Smooth muscle cell (in vitro differentiated cells): ENCODE results near the gene DDA1. TPM values are rescaled to one million over a fixed set of nuclear protein-coding genes. Genes with fewer than 3 reads are reported as not detected.

Source experiments
- DNase-seq: peaks from one replicate; lab custom pipeline; 2025; ENCODE audit not compliant: unreplicated experiment; lab: John Stamatoyannopoulos, UW
- H2AFZ ChIP-seq: fragments of 200-600 bp; sonication (generic); 2 replicates; pipeline ENCODE4 v1.6.0; 2016; ENCODE audit warnings: antibody characterized with exemption, low read depth, mild to moderate bottlenecking
- H3F3A ChIP-seq: fragments of 200-600 bp; sonication (generic); 2 replicates; pipeline ENCODE4 v1.6.0; 2017; ENCODE audit warnings: antibody characterized with exemption, low read depth
- H3K27ac ChIP-seq: fragments of 200-600 bp; sonication (generic); 2 replicates; pipeline ENCODE4 v1.5.1; 2016; ENCODE audit warnings: low read depth, mild to moderate bottlenecking
- H3K27me3 ChIP-seq: fragments of 200-600 bp; sonication (generic); 2 replicates; pipeline ENCODE4 v1.6.1; 2016; ENCODE audit warnings: low read depth, mild to moderate bottlenecking
- H3K36me3 ChIP-seq: fragments of 200-600 bp; sonication (generic); 2 replicates; pipeline ENCODE4 v1.5.1; 2016; ENCODE audit warnings: low read depth
- H3K4me1 ChIP-seq: fragments of 200-600 bp; sonication (generic); 2 replicates; pipeline ENCODE4 v1.5.1; 2016; ENCODE audit warnings: low read depth
- H3K4me2 ChIP-seq: fragments of 200-600 bp; sonication (generic); 2 replicates; pipeline ENCODE4 v1.6.0; 2016; ENCODE audit warnings: mild to moderate bottlenecking
- H3K4me3 ChIP-seq: fragments of 200-600 bp; sonication (generic); 2 replicates; pipeline ENCODE4 v1.5.1; 2016; ENCODE audit warnings: mild to moderate bottlenecking
- H3K79me2 ChIP-seq: fragments of 200-600 bp; sonication (generic); 2 replicates; pipeline ENCODE4 v1.6.0; 2016; ENCODE audit warnings: low read depth, mild to moderate bottlenecking
- H3K9ac ChIP-seq: fragments of 200-600 bp; sonication (generic); 2 replicates; pipeline ENCODE4 v1.6.0; 2016; ENCODE audit warnings: low read depth
- H3K9me3 ChIP-seq: fragments of 200-600 bp; sonication (generic); replicated peaks from 2 replicates; pipeline ENCODE4 v1.5.1; 2016; ENCODE audit warnings: low read depth
- H4K20me1 ChIP-seq: fragments of 200-600 bp; sonication (generic); 2 replicates; pipeline ENCODE4 v1.6.0; 2016; ENCODE audit warnings: low read depth
- CTCF ChIP-seq: fragments of 200-600 bp; sonication (generic); IDR thresholded peaks from 2 replicates; pipeline ENCODE4 v1.5.1; 2017; ENCODE audit warnings: borderline replicate concordance, mild to moderate bottlenecking, antibody characterized with exemption; ENCODE audit not compliant: insufficient read depth, poor library complexity, severe bottlenecking
- WGBS: methylation state at CpG from one replicate; pipeline ENCODE4 v1.1.7; 2016; ENCODE audit warnings: low lambda C conversion rate; 5-methylcytosine and 5-hydroxymethylcytosine counted together
- polyA plus RNA-seq: library from polyadenylated mRNA; unstranded; fragments of >200 nt; fragmentation: Nextera tagmentation; extraction: Ambion mirVana; gene quantifications from 2 replicates; pipeline ENCODE4 v1.2.1, GENCODE V29; 2016
- total RNA-seq: library from RNA; depleted of rRNA; stranded (reverse); fragments of >200 nt; gene quantifications from 2 replicates; pipeline ENCODE4 v1.2.3, GENCODE V29; 2014

Gene DDA1
- total and polyA plus RNA-seq, 2 experiments from 2014 or later: 26.5 to 51.8 TPM

GRCh38 chr19:17296273-17296672, 13.1 kb upstream of the DDA1 start:
- Histone ChIP-seq H3K9ac (no peak overlapping the region), H3K27me3 (no peaks in the 10 kb centered on the region), H3K79me2 (no peaks in the 10 kb centered on the region), H3K9me3 (no peaks in the 10 kb centered on the region), H3F3A (no peaks in the 10 kb centered on the region), H3K4me1 (no peaks in the 10 kb centered on the region), H3K36me3 (no peaks in the 10 kb centered on the region), H4K20me1 (no peaks in the 10 kb centered on the region), H2AFZ (no peak overlapping the region), H3K4me2 (no peak overlapping the region), H3K4me3 (no peak overlapping the region), H3K27ac (no peak overlapping the region)
- TF ChIP-seq CTCF: no peak
- WGBS: 72% methylated on average over 4 of the region's 4 CpGs
- no peak for DNase-seq

DNA sequence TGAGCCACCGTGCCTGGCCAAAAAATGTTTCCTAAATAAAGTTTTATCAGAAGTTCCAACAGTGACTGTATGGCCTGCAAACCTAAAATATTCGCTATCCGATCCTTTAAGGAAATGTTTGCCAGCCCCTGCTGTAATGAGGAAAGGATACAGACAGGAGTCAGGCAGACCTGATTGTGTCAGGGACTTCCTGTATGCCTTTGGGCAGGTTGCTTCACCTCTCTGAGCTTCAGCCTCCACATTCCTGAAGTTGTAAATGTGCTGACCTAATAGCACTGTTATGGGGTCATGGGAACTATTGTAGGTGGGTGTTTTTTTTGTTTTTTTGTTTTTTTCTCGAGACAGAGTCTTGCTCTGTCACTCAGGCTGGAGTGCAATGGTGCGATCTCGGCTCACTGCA, 12.4 kb upstream of the DDA1 start:
- H3F3A ChIP-seq: no peaks in the 10 kb centered on the region
- H3K4me3 ChIP-seq: no peak overlapping the region
- no peaks in the 10 kb centered on the region for H3K79me2 ChIP-seq
- no peak overlapping the region for H2AFZ ChIP-seq
- no peaks in the 10 kb centered on the region for H3K4me1 ChIP-seq
- no peak overlapping the region for H3K4me2 ChIP-seq
- H3K9ac ChIP-seq: no peak overlapping the region
- H3K27ac ChIP-seq: no peak overlapping the region
- H3K36me3 ChIP-seq: no peaks in the 10 kb centered on the region
- no peaks in the 10 kb centered on the region for H3K27me3 ChIP-seq
- TF ChIP-seq CTCF: no peak
- no peaks in the 10 kb centered on the region for H3K9me3 ChIP-seq
- WGBS: 91% methylated on average over 6 of the region's 6 CpGs
- DNase-seq: no peak
- H4K20me1 ChIP-seq: no peaks in the 10 kb centered on the region

DNA sequence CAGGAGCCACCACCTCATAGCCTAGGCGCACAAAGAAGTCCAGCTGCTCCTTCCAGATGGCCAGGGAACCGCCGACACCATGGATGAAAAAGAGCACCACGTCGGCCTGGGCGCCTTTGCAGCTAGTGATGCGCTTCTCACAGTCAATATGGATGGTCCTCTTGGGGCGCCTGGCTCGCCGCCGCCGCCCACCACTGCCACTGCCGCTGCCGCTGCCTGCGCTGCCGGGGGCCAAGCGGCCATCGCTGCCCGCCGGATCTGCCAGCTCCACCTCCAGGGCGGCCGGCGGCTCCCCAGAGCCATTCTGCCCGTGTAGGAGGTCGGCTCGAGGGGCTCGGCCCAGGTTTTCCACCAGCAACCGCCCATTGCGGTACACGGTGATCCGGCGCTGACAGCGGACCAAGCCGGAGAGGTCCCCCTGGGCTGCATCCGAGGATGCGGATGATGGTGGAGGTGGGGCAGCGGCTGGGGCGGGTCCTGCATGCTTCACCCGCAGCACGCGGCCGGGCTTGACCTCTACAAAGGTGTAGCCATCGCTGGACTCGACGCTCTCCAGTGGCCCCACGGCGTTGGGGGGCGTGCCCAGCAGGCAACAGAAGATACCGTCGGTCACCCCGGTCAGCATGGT, 8.3 kb upstream of the DDA1 start:
- Histone ChIP-seq H3K79me2 (no peaks in the 10 kb centered on the region), H2AFZ (no peak overlapping the region), H3K9me3 (no peaks in the 10 kb centered on the region), H3K27me3 (no peaks in the 10 kb centered on the region), H3K36me3 (no peaks in the 10 kb centered on the region), H4K20me1 (no peaks in the 10 kb centered on the region), H3K4me2 (no peak overlapping the region), H3F3A (peaks cover 5% of the 10 kb centered on the region), H3K4me1 (peaks cover 4% of the 10 kb centered on the region), H3K27ac (no peak overlapping the region), H3K4me3 (no peak overlapping the region), H3K9ac (no peak overlapping the region)
- 94% methylated on average over 51 of the region's 51 CpGs for WGBS
- no peak for DNase-seq
- TF ChIP-seq CTCF: no peak

DNA sequence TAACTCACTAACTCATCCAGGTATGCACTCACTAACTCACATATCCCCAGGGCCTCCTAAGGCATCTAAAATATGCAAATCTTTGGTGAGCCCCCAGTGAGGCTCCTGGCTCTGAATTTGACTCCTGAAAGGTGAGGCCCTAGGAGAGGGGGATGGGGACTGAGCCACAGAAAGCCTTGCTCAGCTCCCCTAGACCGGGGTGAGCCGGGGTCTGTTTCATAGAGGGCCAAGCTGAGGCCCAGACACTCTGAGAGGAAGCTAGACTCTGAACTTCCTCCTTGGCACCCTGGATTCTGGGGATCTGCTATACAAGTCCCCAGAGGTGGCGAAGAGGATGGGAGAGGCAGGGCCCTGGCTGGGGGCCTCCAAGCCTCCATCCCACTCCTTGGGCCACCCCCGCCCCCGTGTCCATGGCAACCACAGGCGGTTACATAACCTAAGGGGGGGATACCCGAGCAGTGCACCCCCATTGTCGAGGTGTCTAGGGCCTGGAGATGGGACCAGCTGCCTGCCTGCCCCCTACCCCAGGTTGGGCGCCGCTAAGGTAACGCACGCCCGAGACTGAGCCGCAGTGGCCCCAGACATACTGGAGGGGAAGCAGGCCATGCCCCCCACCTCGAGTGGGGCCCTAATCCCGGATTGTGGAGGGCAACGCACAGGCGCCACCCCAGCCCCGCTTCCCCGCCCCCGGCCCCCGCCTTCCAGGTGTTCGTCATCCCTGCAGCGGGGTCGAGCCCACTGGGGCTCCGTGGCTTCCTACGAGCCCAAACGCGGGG, 6.8 kb upstream of the DDA1 start:
- Histone ChIP-seq H4K20me1 (no peaks in the 10 kb centered on the region), H3F3A (peaks cover 5% of the 10 kb centered on the region), H3K27ac (no peak overlapping the region), H3K27me3 (no peaks in the 10 kb centered on the region), H3K36me3 (no peaks in the 10 kb centered on the region), H3K79me2 (no peaks in the 10 kb centered on the region), H3K4me2 (peak overlapping the region; percentile 94), H2AFZ (peak overlapping the region; percentile 87), H3K9ac (peak overlapping the region; percentile 68), H3K4me3 (peak overlapping the region; percentile 82), H3K9me3 (no peaks in the 10 kb centered on the region), H3K4me1 (peaks cover 8% of the 10 kb centered on the region)
- 22% methylated on average over 28 of the region's 29 CpGs for WGBS
- no peak for DNase-seq
- TF ChIP-seq CTCF: no peak
